Right cardiac atrium (tissue), 5 donors: Measurements from ENCODE around the gene TSHR. TPM values are rescaled to one million over a fixed set of nuclear protein-coding genes. Genes with fewer than 3 reads are reported as not detected.
"Not testable (repeated sequence)": the region's sequence is repeated elsewhere in the genome, so short reads cannot be mapped to it uniquely, and the experiment has no call there.

Experiments used
- ATAC-seq, 2 donors: fragments of 200-7000 bp; cut with Tn5 transposase; one replicate each; pipeline versions ENCODE4 v1.8.0 to v1.9.1; 2020; ENCODE audit warnings: moderate library complexity in 2 of 2, mild to moderate bottlenecking in 1 of 2
- DNase-seq, 3 donors: peaks; one replicate each; pipeline ENCODE4 v3.0.0-alpha.2; 2020
- H3K27ac ChIP-seq: one replicate; pipeline ENCODE4 v1.5.1; 2013; ENCODE audit warnings: mild to moderate bottlenecking, low read length, control low read depth, moderate library complexity
- H3K27me3 ChIP-seq: one replicate; pipeline ENCODE4 v1.6.1; 2013; ENCODE audit not compliant: control insufficient read depth, insufficient read depth
- H3K4me1 ChIP-seq: one replicate; pipeline ENCODE4 v1.6.1; 2013; ENCODE audit warnings: low read length; ENCODE audit not compliant: control insufficient read depth, insufficient read depth
- H3K4me3 ChIP-seq: one replicate; pipeline ENCODE4 v1.5.1; 2013; ENCODE audit warnings: low read length, control low read depth
- H3K9me3 ChIP-seq: one replicate; pipeline ENCODE4 v1.6.1; 2013; ENCODE audit warnings: low read length; ENCODE audit not compliant: control insufficient read depth
- WGBS: extraction: QIAGEN DNeasy Blood & Tissue Kit; methylation state at CpG from one replicate; pipeline ENCODE4 v1.1.7; 2013; 5-methylcytosine and 5-hydroxymethylcytosine counted together
- intact Hi-C, 4 donors: fragments of 100-400 bp; cut with DNase I; formaldehyde crosslinking; loops; one replicate each; pipeline versions ENCODE4 v1.11.0 to v1.14.0; 2022 to 2023
- polyA plus RNA-seq: library from polyadenylated mRNA; stranded (reverse); fragments of 200-250 nt; gene quantifications from one replicate; pipeline ENCODE4 v1.2.3, GENCODE V29; 2013
- total RNA-seq, 4 donors: library from RNA; stranded (reverse); fragmentation: NEBNext Ultra II Directional; extraction: Animal tissue kit (Norgen Biotek cat#: 25700); gene quantifications; one replicate each; pipeline ENCODE4 v1.2.1, GENCODE V29; 2021
- donor health status: healthy with polysubstance abuse.
- donor health status: DM: no; HTN: yes; CAD: no.
- donor health status: DM: no; HTN: no; CAD: no.
- donor health status: DM: no; HTN: yes; CAD: no; lungs with severe emphysema.
- donor health status: DM: yes; HTN: yes; CAD: no.

TSHR gene
- total and polyA plus RNA-seq, 5 donors, result 0.07 TPM; not detected in 4

DNA sequence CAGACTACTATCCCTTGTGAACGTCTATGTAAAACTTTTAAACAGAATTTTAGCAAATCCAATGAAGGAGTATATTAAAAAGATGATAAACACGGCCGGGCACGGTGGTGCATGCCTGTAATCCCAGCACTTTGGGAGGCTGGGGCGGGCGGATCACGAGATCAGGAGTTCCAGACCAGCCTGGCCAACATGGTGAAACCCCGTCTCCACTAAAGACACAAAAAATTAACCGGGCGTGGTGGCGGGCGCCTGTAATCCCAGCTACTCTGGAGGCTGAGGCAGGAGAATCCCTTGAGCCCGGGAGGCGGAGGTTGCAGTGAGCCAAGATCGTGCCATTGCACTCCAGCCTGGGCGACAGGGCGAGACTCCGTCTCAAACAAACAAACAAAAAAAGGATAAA lies 2.2 kb upstream of the TSHR start:
- not testable (repeated sequence) for H3K4me3 ChIP-seq, ATAC-seq, H3K27me3 ChIP-seq, H3K9me3 ChIP-seq, H3K4me1 ChIP-seq, DNase-seq, H3K27ac ChIP-seq
- WGBS, result 83% methylated on average over 18 of the region's 18 CpGs
- intact Hi-C loops, result loop anchor here in 2 of 4 donors (5.0 kb wide), 1 partner anchor 34 kb away; no protein-coding TSS in a partner anchor

DNA sequence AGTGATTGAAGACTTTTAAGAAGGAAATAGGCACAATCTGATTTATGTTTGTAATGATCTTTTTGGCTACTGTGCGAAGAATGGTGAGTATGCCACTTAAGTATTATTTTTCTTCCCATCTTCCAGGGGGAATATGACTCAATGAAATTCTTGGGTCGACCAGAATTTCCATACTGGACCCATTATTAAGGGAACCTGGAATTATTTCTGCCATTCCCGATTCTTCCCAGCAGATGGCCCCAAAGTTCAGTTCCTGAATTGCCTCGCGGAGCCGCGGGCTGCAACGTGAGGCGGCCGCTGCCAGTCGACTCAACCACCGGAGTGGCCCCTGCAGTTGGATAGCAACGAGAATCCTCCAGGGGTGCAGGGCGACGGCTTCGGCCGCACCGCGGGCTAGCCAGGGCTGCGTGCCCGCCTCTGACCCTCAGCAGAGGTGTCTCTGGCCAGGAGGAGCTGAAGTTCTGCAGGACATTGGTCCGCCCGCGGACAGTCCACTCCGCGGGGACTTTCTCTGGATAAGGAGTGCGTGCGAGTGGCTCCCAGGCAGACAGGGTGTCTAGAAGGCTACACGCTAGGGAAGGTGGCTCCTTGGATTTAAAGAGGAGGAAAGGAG lies 628 bp upstream of the TSHR start:
- DNase-seq (peak; percentile 77 to 90 (median 88)), ATAC-seq (peak; percentile 93 to 96)
- Histone ChIP-seq H3K4me3 (peak overlapping the region; percentile 73), H3K9me3 (no peaks in the 10 kb centered on the region), H3K27me3 (no peaks in the 10 kb centered on the region), H3K4me1 (peaks cover 3% of the 10 kb centered on the region), H3K27ac (no peak overlapping the region)
- intact Hi-C loops, result loop anchor here in 2 of 4 donors (5.0 kb wide), 1 partner anchor 33 kb away; no protein-coding TSS in a partner anchor
- under 1% methylated on average over 29 of the region's 29 CpGs for WGBS

DNA sequence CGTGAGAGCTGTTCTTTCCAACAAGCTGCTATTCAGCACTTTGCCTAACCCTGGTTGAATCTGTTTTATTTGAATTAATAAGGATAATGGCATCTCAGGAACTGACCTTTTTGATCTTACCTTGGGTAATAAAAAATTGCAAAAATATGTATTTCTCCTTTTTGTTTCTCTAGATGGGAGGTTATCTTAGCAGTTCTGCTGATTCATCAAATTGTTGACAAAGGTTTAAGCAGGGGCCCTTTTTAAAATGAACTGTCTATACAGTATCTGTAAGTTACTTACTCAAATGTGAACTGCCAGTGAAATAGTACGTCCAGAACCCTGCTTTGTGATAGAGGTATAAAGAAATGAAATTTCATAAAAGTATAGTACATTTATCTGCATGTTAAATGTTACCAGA lies 681 bp downstream of the TSHR start:
- intact Hi-C loops, result no loop called here
- ATAC-seq, result no peak

DNA sequence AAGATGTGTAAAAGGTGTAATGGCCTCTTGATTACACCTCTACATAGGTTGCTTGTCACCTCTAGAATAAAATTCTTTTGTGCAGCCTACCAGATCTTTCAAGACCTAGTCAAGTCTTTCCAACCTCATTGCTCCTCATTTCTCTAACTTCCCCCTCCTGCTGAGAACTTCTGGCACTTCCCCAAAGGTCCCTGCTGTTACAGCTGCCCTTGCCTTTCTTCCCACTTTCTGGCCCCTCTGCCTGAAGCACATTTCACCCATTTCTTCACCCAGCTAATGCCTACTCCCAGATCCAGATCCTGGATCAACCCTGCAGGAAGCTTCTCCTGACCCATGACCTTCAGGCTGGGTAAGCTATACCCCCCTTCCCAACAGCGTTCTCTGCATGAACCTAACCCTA lies 1.5 kb downstream of the TSHR start:
- WGBS, result 70% methylated on average over 1 of the region's 1 CpG
- Histone ChIP-seq H3K4me3 (no peak overlapping the region), H3K27me3 (no peaks in the 10 kb centered on the region), H3K9me3 (no peaks in the 10 kb centered on the region), H3K27ac (no peak overlapping the region), H3K4me1 (peaks cover 3% of the 10 kb centered on the region)
- ATAC-seq (no peak), DNase-seq (peak in 1 of 3 donors; percentile 32)
- intact Hi-C loops, result no loop called here

More for the DNA sequence above, 681 bp downstream of the TSHR start:
- 61% methylated on average over 2 of the region's 2 CpGs for WGBS
- Histone ChIP-seq H3K4me1 (peaks cover 3% of the 10 kb centered on the region), H3K27ac (no peak overlapping the region), H3K9me3 (no peaks in the 10 kb centered on the region), H3K27me3 (no peaks in the 10 kb centered on the region), H3K4me3 (no peak overlapping the region)
- no peak for DNase-seq

DNA sequence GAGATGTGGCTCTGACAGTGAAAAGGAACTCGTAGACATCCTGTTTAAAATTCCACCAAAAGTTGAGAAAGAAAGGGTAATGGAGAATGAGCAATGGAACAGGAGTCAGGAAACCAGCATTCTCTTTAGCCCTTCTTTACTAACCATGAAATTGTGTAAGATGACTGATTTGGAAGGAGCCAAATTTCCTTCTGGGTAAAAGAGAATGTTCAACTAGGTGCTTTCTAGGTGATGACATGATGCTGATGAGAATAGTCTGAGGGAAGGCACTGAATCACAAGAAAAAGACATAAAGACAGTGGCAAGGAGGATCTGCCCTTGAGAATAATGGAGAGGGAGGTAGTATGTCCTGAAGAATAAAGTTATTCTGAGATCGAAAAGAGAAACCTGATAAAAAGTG lies 2.2 kb downstream of the TSHR start:
- intact Hi-C loops, result no loop called here
- H3K9me3 ChIP-seq, result no peaks in the 10 kb centered on the region
- 74% methylated on average over 2 of the region's 2 CpGs for WGBS
- no peak overlapping the region for H3K4me3 ChIP-seq
- no peaks in the 10 kb centered on the region for H3K27me3 ChIP-seq
- DNase-seq (no peak), ATAC-seq (no peak)
- no peak overlapping the region for H3K27ac ChIP-seq
- H3K4me1 ChIP-seq, result peaks cover 3% of the 10 kb centered on the region

DNA sequence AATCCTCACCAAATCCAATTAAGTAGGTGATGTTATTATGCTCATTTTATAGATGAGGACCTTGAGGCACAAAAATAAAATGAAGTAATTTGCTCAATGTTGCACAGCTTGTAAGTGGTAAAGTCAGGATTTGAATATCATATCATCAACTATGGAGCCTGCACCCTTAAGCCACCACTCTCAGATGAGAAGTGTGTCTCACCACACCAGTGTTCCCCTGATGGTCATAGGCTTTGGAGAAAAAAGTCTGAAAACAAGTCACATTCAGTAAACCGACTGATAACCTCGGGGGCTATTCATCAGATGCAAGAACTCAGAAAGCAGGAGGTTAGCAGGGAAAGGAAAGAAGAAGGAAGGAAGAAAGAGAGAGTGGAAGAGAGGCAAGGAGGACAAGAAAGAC lies 2.8 kb downstream of the TSHR start:
- intact Hi-C loops, result no loop called here
- 75% methylated on average over 2 of the region's 2 CpGs for WGBS
- no peak for DNase-seq
- no peak for ATAC-seq
- Histone ChIP-seq H3K4me3 (no peak overlapping the region), H3K27me3 (no peaks in the 10 kb centered on the region), H3K9me3 (no peaks in the 10 kb centered on the region), H3K27ac (no peak overlapping the region), H3K4me1 (peaks cover 3% of the 10 kb centered on the region)

DNA sequence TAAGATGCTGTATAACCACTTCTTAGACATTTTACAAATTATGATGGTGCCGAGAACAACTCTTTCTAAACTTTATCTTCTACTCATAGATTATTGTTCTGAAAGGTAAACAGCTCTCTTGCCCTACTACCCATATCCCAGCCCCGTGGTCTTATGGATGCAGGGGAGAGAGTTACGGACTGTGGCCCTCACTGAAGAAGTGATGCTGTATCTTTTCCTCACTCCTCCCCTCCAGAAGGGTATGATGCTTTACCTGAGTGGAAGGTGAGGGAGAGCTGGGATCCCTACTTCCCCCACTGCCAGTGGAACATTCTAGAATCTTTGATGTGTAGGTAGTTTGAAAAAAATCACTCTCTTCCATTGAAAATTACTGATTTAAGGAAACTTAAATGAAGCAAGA lies 3.5 kb downstream of the TSHR start:
- Histone ChIP-seq H3K4me1 (peaks cover 3% of the 10 kb centered on the region), H3K4me3 (no peak overlapping the region), H3K27me3 (no peaks in the 10 kb centered on the region), H3K27ac (no peak overlapping the region), H3K9me3 (no peaks in the 10 kb centered on the region)
- intact Hi-C loops, result no loop called here
- whole genome bisulfite sequencing, result 58% methylated on average over 3 of the region's 3 CpGs
- ATAC-seq (no peak), DNase-seq (no peak)

DNA sequence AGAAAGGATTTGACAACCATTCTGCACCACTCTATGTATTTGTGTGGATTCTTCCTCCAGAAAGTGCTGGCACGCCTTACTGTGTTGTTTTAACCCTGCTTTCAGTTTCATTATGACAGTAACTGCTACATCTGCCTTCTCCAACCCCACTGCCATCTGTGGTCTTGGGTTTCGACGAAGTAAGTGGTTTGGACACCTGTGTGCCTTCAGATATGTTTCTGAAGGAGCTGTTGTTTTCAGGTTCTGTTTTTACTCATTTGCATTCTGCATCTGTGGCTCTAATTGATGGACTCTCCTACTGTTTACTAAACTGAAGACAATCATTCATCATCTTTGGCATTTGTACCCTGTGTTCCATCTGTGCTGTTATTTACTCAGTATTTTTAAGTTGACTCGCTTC lies 4.1 kb downstream of the TSHR start:
- no peaks in the 10 kb centered on the region for H3K27me3 ChIP-seq
- 64% methylated on average over 4 of the region's 4 CpGs for WGBS

DNA sequence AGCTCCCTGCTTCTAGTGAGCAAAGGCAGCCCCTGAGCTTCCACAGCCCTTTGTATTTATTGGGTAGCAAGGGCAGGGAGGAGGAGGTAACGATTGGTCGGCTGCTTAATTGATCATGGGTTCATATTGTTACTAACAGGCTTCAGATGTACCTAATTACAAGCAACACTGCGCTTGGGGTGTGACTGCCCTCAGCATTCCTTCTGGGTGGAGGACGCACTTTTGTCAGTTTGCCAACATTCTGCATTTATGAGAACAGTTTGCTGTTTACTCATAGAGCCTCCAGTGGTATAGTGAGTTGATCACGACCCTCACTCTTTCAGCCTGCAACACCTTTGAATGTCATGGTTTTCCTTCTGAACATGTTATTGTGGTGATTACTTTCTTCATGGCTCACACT lies 9.6 kb downstream of the TSHR start:
- WGBS, result 72% methylated on average over 5 of the region's 5 CpGs
- H3K27ac ChIP-seq, result no peak overlapping the region
- H3K9me3 ChIP-seq, result no peaks in the 10 kb centered on the region
- intact Hi-C loops, result no loop called here
- no peaks in the 10 kb centered on the region for H3K4me1 ChIP-seq
- DNase-seq (no peak), ATAC-seq (no peak)
- no peaks in the 10 kb centered on the region for H3K27me3 ChIP-seq
- no peak overlapping the region for H3K4me3 ChIP-seq

More for the DNA sequence above, 4.1 kb downstream of the TSHR start:
- ATAC-seq (no peak), DNase-seq (no peak)
- H3K4me1 ChIP-seq, result peaks cover 3% of the 10 kb centered on the region
- no peak overlapping the region for H3K27ac ChIP-seq
- H3K4me3 ChIP-seq, result no peak overlapping the region
- H3K9me3 ChIP-seq, result no peaks in the 10 kb centered on the region
- intact Hi-C loops, result no loop called here

DNA sequence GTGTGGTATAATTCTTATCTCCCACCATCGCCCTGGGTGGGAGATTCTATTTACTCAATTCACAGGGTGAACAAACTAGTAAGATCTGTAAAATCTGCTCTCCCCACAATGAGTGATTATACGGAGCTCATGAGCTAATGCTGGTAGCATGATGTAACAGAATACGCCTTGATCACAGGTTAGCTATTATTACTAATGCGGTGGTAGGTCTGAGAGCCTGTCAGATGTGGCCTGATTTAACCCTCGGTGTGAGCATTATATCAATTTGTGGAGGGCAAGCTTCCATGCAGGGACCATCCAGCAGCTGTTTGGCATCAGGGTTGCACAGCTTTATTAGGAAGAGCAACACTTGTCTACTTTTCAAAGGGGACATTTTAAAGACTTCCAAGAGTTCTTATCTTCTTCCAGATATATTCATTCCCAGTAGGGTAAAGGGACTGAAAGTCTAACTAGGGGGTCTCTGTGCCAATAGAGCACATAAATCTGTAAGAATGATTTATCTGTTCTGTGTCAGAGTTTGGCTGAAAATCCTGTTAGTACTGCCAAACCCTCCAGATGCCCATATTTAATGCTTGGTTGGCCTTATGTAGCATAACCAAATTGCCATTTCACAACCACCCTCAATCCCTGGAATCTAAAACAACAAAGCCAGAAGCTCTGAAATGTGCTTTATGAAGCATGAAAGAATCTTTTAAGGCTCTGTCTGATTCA lies 18.7 kb downstream of the TSHR start:
- Histone ChIP-seq H3K4me3 (no peak overlapping the region), H3K27me3 (no peaks in the 10 kb centered on the region), H3K9me3 (no peaks in the 10 kb centered on the region), H3K27ac (no peak overlapping the region), H3K4me1 (no peaks in the 10 kb centered on the region)
- intact Hi-C loops, result no loop called here
- 66% methylated on average over 5 of the region's 5 CpGs for WGBS
- no peak for ATAC-seq
- DNase-seq, result no peak

DNA sequence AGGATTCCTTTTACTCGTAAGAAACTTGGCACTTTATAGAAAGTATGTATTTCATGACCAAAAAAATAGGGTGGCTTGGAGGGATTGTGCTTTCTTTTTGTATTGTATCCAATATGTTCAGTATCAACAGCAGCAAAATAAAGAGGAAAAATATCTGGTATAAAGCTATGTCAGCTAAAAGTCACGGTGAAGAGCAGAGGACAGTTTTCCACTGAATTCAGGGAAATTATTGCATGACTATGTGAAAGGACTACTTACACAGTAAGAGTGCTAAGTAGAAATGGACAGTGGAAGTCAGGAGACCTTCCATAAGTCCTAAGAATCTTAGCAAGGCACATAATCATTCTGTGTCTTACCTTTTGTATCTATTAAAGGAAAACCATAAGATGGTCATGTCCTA lies 19.3 kb downstream of the TSHR start:
- no peak for ATAC-seq

More for the DNA sequence above, 19.3 kb downstream of the TSHR start:
- Histone ChIP-seq H3K4me1 (no peaks in the 10 kb centered on the region), H3K27me3 (no peaks in the 10 kb centered on the region), H3K4me3 (no peak overlapping the region), H3K9me3 (no peaks in the 10 kb centered on the region), H3K27ac (no peak overlapping the region)
- intact Hi-C loops, result no loop called here
- WGBS, result 63% methylated on average over 2 of the region's 2 CpGs
- no peak for DNase-seq
